WTC11 (cell line): ENCODE measurements around the gene STRA6. TPM values are rescaled to one million over a fixed set of nuclear protein-coding genes. Genes with fewer than 3 reads are reported as not detected.

ENCODE experiments used
- ATAC-seq: fragments of 200-7000 bp; cut with Tn5 transposase; 2 replicates; pipeline ENCODE4 v1.10.0; 2021; ENCODE audit warnings: mild to moderate bottlenecking, moderate library complexity
- CTCF ChIA-PET: fragments of 300-600 bp; sonication (Branson Sonifier 250); formaldehyde crosslinking; loops from one replicate; lab custom pipeline; 2021; ENCODE audit warnings: antibody characterized with exemption; lab: Charles Lee
- POLR2A ChIA-PET: fragments of 350-600 bp; sonication (Branson Sonifier 250); formaldehyde crosslinking; loops from one replicate; lab custom pipeline; 2021; ENCODE audit warnings: antibody characterized with exemption; lab: Charles Lee
- DNase-seq: peaks from one replicate; pipeline ENCODE4 v3.0.0; 2021; ENCODE audit warnings: low spot score
- H3K27ac Mint-ChIP-seq: 2 replicates; pipeline ENCODE4 v1.8.0; 2021; ENCODE audit warnings: mixed read lengths
- H3K27me3 Mint-ChIP-seq: 2 replicates; pipeline ENCODE4 v1.8.0; 2021; ENCODE audit warnings: low read depth, mild to moderate bottlenecking, moderate library complexity, mixed read lengths
- H3K36me3 Mint-ChIP-seq: 2 replicates; pipeline ENCODE4 v1.8.0; 2021; ENCODE audit warnings: mixed read lengths
- H3K4me1 Mint-ChIP-seq: 2 replicates; pipeline ENCODE4 v1.8.0; 2022; ENCODE audit warnings: mixed read lengths
- H3K4me3 Mint-ChIP-seq: 2 replicates; pipeline ENCODE4 v1.8.0; 2021; ENCODE audit warnings: mild to moderate bottlenecking, moderate library complexity, mixed read lengths
- H3K9me3 Mint-ChIP-seq: 2 replicates; pipeline ENCODE4 v1.8.0; 2021; ENCODE audit warnings: mixed read lengths
- ATF1 ChIP-seq: sonication (generic); formaldehyde crosslinking; IDR thresholded peaks from 2 replicates; pipeline ENCODE4 v1.8.1; 2023; ENCODE audit warnings: mild to moderate bottlenecking, moderate library complexity, missing genetic modification reagents
- ATF2 ChIP-seq: sonication (generic); formaldehyde crosslinking; IDR thresholded peaks from 2 replicates; pipeline ENCODE4 v1.8.1; 2022; ENCODE audit warnings: low read depth, missing genetic modification reagents, borderline replicate concordance
- CBFB ChIP-seq: sonication (generic); formaldehyde crosslinking; IDR thresholded peaks from 2 replicates; pipeline ENCODE4 v1.8.1; 2022; ENCODE audit warnings: mild to moderate bottlenecking, low read depth, missing genetic modification reagents
- ELF4 ChIP-seq: sonication (generic); formaldehyde crosslinking; IDR thresholded peaks from 2 replicates; pipeline ENCODE4 v1.8.1; 2022; ENCODE audit warnings: low read depth, mild to moderate bottlenecking, moderate library complexity, missing genetic modification reagents
- EMX1 ChIP-seq: fragments of 250-450 bp; sonication (Bioruptor Pico); IDR thresholded peaks from 2 replicates; pipeline ENCODE4 v1.8.0; 2021; ENCODE audit warnings: mild to moderate bottlenecking
- FOXK1 ChIP-seq: sonication (generic); formaldehyde crosslinking; IDR thresholded peaks from 2 replicates; pipeline ENCODE4 v1.8.0; 2022; ENCODE audit warnings: mild to moderate bottlenecking, moderate library complexity, missing genetic modification reagents
- FOXP1 ChIP-seq: sonication (generic); formaldehyde crosslinking; IDR thresholded peaks from 2 replicates; pipeline ENCODE4 v1.8.0; 2022; ENCODE audit warnings: missing genetic modification reagents, mild to moderate bottlenecking, moderate library complexity, borderline replicate concordance
- KAT7 ChIP-seq: sonication (generic); formaldehyde crosslinking; IDR thresholded peaks from 2 replicates; pipeline ENCODE4 v1.8.1; 2023; ENCODE audit warnings: missing genetic modification reagents, mild to moderate bottlenecking, borderline replicate concordance
- MLX ChIP-seq: sonication (generic); formaldehyde crosslinking; IDR thresholded peaks from 2 replicates; pipeline ENCODE4 v1.8.1; 2023; ENCODE audit warnings: mild to moderate bottlenecking, missing genetic modification reagents, moderate library complexity
- NFYB ChIP-seq: sonication (generic); formaldehyde crosslinking; conservative IDR thresholded peaks from 2 replicates; pipeline ENCODE4 v1.8.0; 2022; ENCODE audit warnings: low read depth, missing genetic modification reagents
- NR2C2 ChIP-seq: sonication (generic); formaldehyde crosslinking; IDR thresholded peaks from 2 replicates; pipeline ENCODE4 v1.8.0; 2022; ENCODE audit warnings: mild to moderate bottlenecking, missing genetic modification reagents
- RELA ChIP-seq: sonication (generic); formaldehyde crosslinking; IDR thresholded peaks from 2 replicates; pipeline ENCODE4 v1.8.1; 2022; ENCODE audit warnings: missing genetic modification reagents, mild to moderate bottlenecking, borderline replicate concordance
- TEAD4 ChIP-seq: sonication (generic); formaldehyde crosslinking; IDR thresholded peaks from 2 replicates; pipeline ENCODE4 v1.8.0; 2022; ENCODE audit warnings: mild to moderate bottlenecking, missing genetic modification reagents
- ZNF138 ChIP-seq: sonication (generic); formaldehyde crosslinking; conservative IDR thresholded peaks from 2 replicates; pipeline ENCODE4 v1.8.1; 2022; ENCODE audit warnings: mild to moderate bottlenecking, moderate library complexity, missing genetic modification reagents
- ZNF219 ChIP-seq: sonication (generic); formaldehyde crosslinking; IDR thresholded peaks from 2 replicates; pipeline ENCODE4 v1.8.0; 2023; ENCODE audit warnings: missing genetic modification reagents, mild to moderate bottlenecking, borderline replicate concordance
- ZNF281 ChIP-seq: sonication (generic); formaldehyde crosslinking; IDR thresholded peaks from 2 replicates; pipeline ENCODE4 v1.8.0; 2023; ENCODE audit warnings: mild to moderate bottlenecking, missing genetic modification reagents
- ZNF416 ChIP-seq: fragments of 250-450 bp; sonication (Bioruptor Pico); IDR thresholded peaks from 2 replicates; pipeline ENCODE4 v1.9.0; 2021; ENCODE audit warnings: mild to moderate bottlenecking, inconsistent platforms
- ZNF512 ChIP-seq: sonication (generic); formaldehyde crosslinking; IDR thresholded peaks from 2 replicates; pipeline ENCODE4 v1.8.1; 2022; ENCODE audit warnings: missing genetic modification reagents, borderline replicate concordance
- ZNF532 ChIP-seq: fragments of 250-450 bp; sonication (Bioruptor Pico); IDR thresholded peaks from 2 replicates; pipeline ENCODE4 v1.9.0; 2021; ENCODE audit warnings: mild to moderate bottlenecking, borderline replicate concordance
- total RNA-seq: library from RNA; stranded (reverse); gene quantifications from 3 replicates; pipeline ENCODE4 v1.2.3, GENCODE V29; 2021

STRA6 gene
- total RNA-seq, 1 experiment from 2014 or later = 23.2 TPM

- TF ChIP-seq RELA = no peak
- TF ChIP-seq, all 79 proteins: peak for 0
These were observed 47.7 kb upstream of the STRA6 start (continued) for GRCh38 chr15:74250266-74250665.

GRCh38 chr15:74245342-74245931 is 42.9 kb upstream of the STRA6 start:
- DNase-seq (peak; percentile 69), ATAC-seq (peak; percentile 81)
- peaks cover 32% of the 10 kb centered on the region for H3K4me1 Mint-ChIP-seq
- peaks cover 28% of the 10 kb centered on the region for H3K27me3 Mint-ChIP-seq
- no peak overlapping the region for H3K27ac Mint-ChIP-seq
- no peaks in the 10 kb centered on the region for H3K9me3 Mint-ChIP-seq
- no peaks in the 10 kb centered on the region for H3K36me3 Mint-ChIP-seq
- ChIA-PET CTCF (interaction anchor here (0.7 to 2.1 kb wide), 14 partner anchors 10 to 281 kb away, joined by 3 to 12 read pairs (median 5); partner anchors contain the start of gene STRA6), POLR2A (interaction anchor here (1.4 kb wide), 1 partner anchor 43 kb away, joined by 3 read pairs; the partner anchor contains the start of gene STRA6)
- H3K4me3 Mint-ChIP-seq = peak overlapping the region; percentile 59
- TF ChIP-seq ZNF281 = no peak
- TF ChIP-seq ATF2 = no peak
- TF ChIP-seq TEAD4 (CRISPR knock-in tag) = no peak

GRCh38 chr15:74244822-74245341 is 42.3 kb upstream of the STRA6 start:
- peak; percentile 9; the same call in 1 of the 2 replicates for ATAC-seq
- no peaks in the 10 kb centered on the region for H3K9me3 Mint-ChIP-seq
- TF ChIP-seq ZNF512 (CRISPR knock-in tag) (no peak), MLX (CRISPR knock-in tag) (no peak), EMX1 (CRISPR knock-in tag) (no peak), FOXK1 (CRISPR knock-in tag) (no peak), ZNF138 (CRISPR knock-in tag) (no peak), FOXP1 (CRISPR knock-in tag) (no peak), NFYB (CRISPR knock-in tag) (no peak), CBFB (CRISPR knock-in tag) (no peak), NR2C2 (CRISPR knock-in tag) (no peak), KAT7 (CRISPR knock-in tag) (no peak), ZNF532 (no peak), ATF2 (no peak), RELA (no peak), ELF4 (CRISPR knock-in tag) (no peak), ATF1 (CRISPR knock-in tag) (no peak), ZNF219 (no peak), ZNF416 (CRISPR knock-in tag) (no peak)
- TF ChIP-seq, all 79 proteins: peak for 0
- Mint-ChIP-seq H3K4me1 (peaks cover 32% of the 10 kb centered on the region), H3K36me3 (no peaks in the 10 kb centered on the region), H3K27ac (no peak overlapping the region), H3K27me3 (peaks cover 26% of the 10 kb centered on the region), H3K4me3 (peak overlapping the region; percentile 59)
- POLR2A ChIA-PET = interaction anchor here (1.4 kb wide), 1 partner anchor 42 kb away, joined by 3 read pairs; the partner anchor contains the start of gene STRA6
- CTCF ChIA-PET = interaction anchor here (0.7 to 2.1 kb wide), 13 partner anchors 10 to 280 kb away, joined by 3 to 12 read pairs (median 5); partner anchors contain the start of gene STRA6
- DNase-seq = no peak
